Astrocyte (in vitro differentiated cells and primary cell): ENCODE results near the gene UMODL1.

Source experiments
- CTCF ChIP-seq: IDR thresholded peaks from 2 replicates; pipeline ENCODE4 v1.5.1; 2011; ENCODE audit warnings: low read depth, mild to moderate bottlenecking, inconsistent platforms, low read length, moderate library complexity; ENCODE audit not compliant: insufficient read depth
- EZH2 ChIP-seq: IDR thresholded peaks from 2 replicates; pipeline ENCODE4 v1.6.1; 2012; ENCODE audit warnings: mild to moderate bottlenecking, low read length, inconsistent platforms; ENCODE audit not compliant: insufficient read depth

GRCh38 chr21:42174173-42174572 lies 103.1 kb downstream of the UMODL1 start:
- no peak for TF ChIP-seq CTCF
- no peak for TF ChIP-seq EZH2
